Aorta (tissue), 5 donors: ENCODE measurements around the gene FAM221B. TPM values are rescaled to one million over a fixed set of nuclear protein-coding genes. Genes with fewer than 3 reads are reported as not detected.
A peak's percentile ranks its signal among the peaks of the same experiment; 100 is the strongest.

Source experiments
- ATAC-seq: fragments of 200-7000 bp; cut with Tn5 transposase; one replicate; pipeline ENCODE4 v1.9.1; 2022; ENCODE audit warnings: moderate library complexity; ENCODE audit not compliant: low FRiP score
- DNase-seq, 2 donors: peaks; one replicate each; pipeline ENCODE4 v3.0.0-alpha.2; 2020
- H3K27ac ChIP-seq, 2 donors: one replicate each; pipeline ENCODE4 v1.5.1; 2013; ENCODE audit warnings: low read length in 2 of 2, mild to moderate bottlenecking in 2 of 2, moderate library complexity in 2 of 2, control low read depth in 1 of 2, inconsistent platforms in 1 of 2, low read depth in 1 of 2
- H3K27me3 ChIP-seq, 2 donors: one replicate each; pipeline ENCODE4 v1.6.1; 2013; ENCODE audit warnings: control low read depth in 1 of 2, low read length in 1 of 2, mild to moderate bottlenecking in 1 of 2, moderate library complexity in 1 of 2; ENCODE audit not compliant: insufficient read depth in 2 of 2, control insufficient read depth in 1 of 2
- H3K36me3 ChIP-seq, 2 donors: one replicate each; pipeline ENCODE4 v1.6.1; 2013; ENCODE audit warnings: control low read depth in 1 of 2, low read length in 1 of 2, mild to moderate bottlenecking in 1 of 2; ENCODE audit not compliant: insufficient read depth in 2 of 2, control insufficient read depth in 1 of 2
- H3K4me1 ChIP-seq, 2 donors: one replicate each; pipeline ENCODE4 v1.6.1; 2013; ENCODE audit warnings: low read length in 2 of 2, control low read depth in 1 of 2, mild to moderate bottlenecking in 1 of 2, moderate library complexity in 1 of 2; ENCODE audit not compliant: insufficient read depth in 2 of 2, control insufficient read depth in 1 of 2
- H3K4me3 ChIP-seq, 2 donors: one replicate each; pipeline ENCODE4 v1.5.1; 2013; ENCODE audit warnings: low read length in 2 of 2, control low read depth in 1 of 2, mild to moderate bottlenecking in 1 of 2
- H3K9me3 ChIP-seq: one replicate; pipeline ENCODE4 v1.6.1; 2013; ENCODE audit warnings: mild to moderate bottlenecking, low read length; ENCODE audit not compliant: control insufficient read depth
- WGBS, 2 donors: extraction: QIAGEN DNeasy Blood & Tissue Kit; methylation state at CpG; one replicate each; pipeline ENCODE4 v1.1.7; 2013; 5-methylcytosine and 5-hydroxymethylcytosine counted together
- intact Hi-C, 2 donors: fragments of 100-400 bp; cut with DNase I; formaldehyde crosslinking; loops; one replicate each; pipeline versions ENCODE4 v1.14.2 to v1.15.0; 2022
- polyA plus RNA-seq, 2 donors: library from polyadenylated mRNA; stranded (reverse); fragments of 200-250 nt; gene quantifications; one replicate each; pipeline ENCODE4 v1.2.3, GENCODE V29; 2013
- total RNA-seq, 2 donors: library from RNA; stranded (reverse); fragmentation: NEBNext Ultra II Directional; extraction: Animal tissue kit (Norgen Biotek cat#: 25700); gene quantifications; one replicate each; pipeline ENCODE4 v1.2.1, GENCODE V29; 2021
- donor health status: healthy with polysubstance abuse.
- donor health status: Bipolar disorder and iron deficiency.
- donor health status: DM: no; HTN: no; CAD: no.
- donor health status: DM: no; HTN: no; CAD: no.
- donor health status: DM: yes; HTN: yes; CAD: no.

The FAM221B gene
- total and polyA plus RNA-seq, 4 donors = 0.13 TPM; not detected in 3

DNA sequence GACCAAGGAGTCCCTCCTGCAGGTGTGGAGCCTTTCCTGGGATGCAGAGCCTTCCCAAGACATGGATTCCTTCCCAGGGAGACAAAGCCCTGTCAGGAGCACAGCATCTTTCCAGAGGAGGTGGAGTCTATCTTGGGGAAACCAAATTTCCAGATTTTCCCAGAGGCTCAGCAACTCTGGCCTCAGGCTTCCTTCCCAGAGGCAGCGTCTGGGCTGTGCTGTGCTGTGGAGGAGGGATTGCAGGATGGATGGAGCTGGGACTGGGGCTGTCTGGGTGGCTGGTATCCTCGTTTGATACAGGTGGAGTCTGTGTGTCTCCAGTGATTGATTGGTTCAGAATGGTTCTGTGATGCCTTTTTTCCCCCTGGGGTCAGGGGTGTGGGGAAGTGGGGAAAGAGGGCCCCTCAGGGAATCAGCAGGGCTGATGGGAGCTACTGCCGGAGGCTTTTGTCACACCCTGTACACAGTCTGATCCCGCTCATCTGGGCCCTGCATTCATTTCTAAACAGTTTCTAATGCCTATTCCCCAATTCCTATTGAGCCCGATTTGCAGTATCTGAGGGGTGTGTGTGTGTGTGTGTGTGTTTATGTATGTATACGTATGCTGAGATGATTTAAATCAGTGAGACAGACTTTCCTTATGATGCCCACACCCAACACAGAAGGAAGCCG, 25.7 kb upstream of the FAM221B start:
- Histone ChIP-seq H3K27me3 (no peaks in the 10 kb centered on the region), H3K9me3 (no peaks in the 10 kb centered on the region), H3K36me3 (peaks cover 0 to 1% of the 10 kb centered on the region in 2 donors), H3K4me3 (no peak overlapping the region), H3K27ac (no peak overlapping the region), H3K4me1 (no peaks in the 10 kb centered on the region)
- WGBS, 2 donors = 88 to 90% methylated on average over 7 of the region's 7 CpGs
- DNase-seq (no peak), ATAC-seq (no peak)
- intact Hi-C loops = no loop called here

- Histone ChIP-seq H3K27ac (no peak overlapping the region), H3K36me3 (peaks cover 0 to 1% of the 10 kb centered on the region in 2 donors), H3K9me3 (no peaks in the 10 kb centered on the region), H3K4me3 (no peak overlapping the region), H3K27me3 (no peaks in the 10 kb centered on the region), H3K4me1 (no peaks in the 10 kb centered on the region)
- intact Hi-C loops = no loop called here
- no peak for DNase-seq
- no peak for ATAC-seq
- WGBS, 2 donors = 90 to 91% methylated on average over 25 of the region's 25 CpGs
These were observed 24.6 kb upstream of the FAM221B start for GRCh38 chr9:35852876-35853865.

GRCh38 chr9:35852267-35852815, 23.8 kb upstream of the FAM221B start:
- Histone ChIP-seq H3K4me1 (no peaks in the 10 kb centered on the region), H3K27ac (no peak overlapping the region), H3K27me3 (no peaks in the 10 kb centered on the region), H3K4me3 (no peak overlapping the region), H3K36me3 (peaks cover 0 to 1% of the 10 kb centered on the region in 2 donors), H3K9me3 (no peaks in the 10 kb centered on the region)
- WGBS, 2 donors = 87 to 92% methylated on average over 2 of the region's 2 CpGs
- intact Hi-C loops = no loop called here
- no peak for ATAC-seq
- no peak for DNase-seq

- no peak overlapping the region for H3K4me3 ChIP-seq
- H3K9me3 ChIP-seq = no peaks in the 10 kb centered on the region
- ATAC-seq (no peak), DNase-seq (no peak)
- no peaks in the 10 kb centered on the region for H3K27me3 ChIP-seq
- H3K36me3 ChIP-seq = peaks cover 0 to 6% of the 10 kb centered on the region in 2 donors
- no peaks in the 10 kb centered on the region for H3K4me1 ChIP-seq
- 14 to 22% methylated on average over 4 of the region's 4 CpGs for WGBS, 2 donors
- intact Hi-C loops = no loop called here
- H3K27ac ChIP-seq = peak overlapping the region in 1 of 2 donors; percentile 21
These were observed 19.4 kb upstream of the FAM221B start for GRCh38 chr9:35847792-35848572.

DNA sequence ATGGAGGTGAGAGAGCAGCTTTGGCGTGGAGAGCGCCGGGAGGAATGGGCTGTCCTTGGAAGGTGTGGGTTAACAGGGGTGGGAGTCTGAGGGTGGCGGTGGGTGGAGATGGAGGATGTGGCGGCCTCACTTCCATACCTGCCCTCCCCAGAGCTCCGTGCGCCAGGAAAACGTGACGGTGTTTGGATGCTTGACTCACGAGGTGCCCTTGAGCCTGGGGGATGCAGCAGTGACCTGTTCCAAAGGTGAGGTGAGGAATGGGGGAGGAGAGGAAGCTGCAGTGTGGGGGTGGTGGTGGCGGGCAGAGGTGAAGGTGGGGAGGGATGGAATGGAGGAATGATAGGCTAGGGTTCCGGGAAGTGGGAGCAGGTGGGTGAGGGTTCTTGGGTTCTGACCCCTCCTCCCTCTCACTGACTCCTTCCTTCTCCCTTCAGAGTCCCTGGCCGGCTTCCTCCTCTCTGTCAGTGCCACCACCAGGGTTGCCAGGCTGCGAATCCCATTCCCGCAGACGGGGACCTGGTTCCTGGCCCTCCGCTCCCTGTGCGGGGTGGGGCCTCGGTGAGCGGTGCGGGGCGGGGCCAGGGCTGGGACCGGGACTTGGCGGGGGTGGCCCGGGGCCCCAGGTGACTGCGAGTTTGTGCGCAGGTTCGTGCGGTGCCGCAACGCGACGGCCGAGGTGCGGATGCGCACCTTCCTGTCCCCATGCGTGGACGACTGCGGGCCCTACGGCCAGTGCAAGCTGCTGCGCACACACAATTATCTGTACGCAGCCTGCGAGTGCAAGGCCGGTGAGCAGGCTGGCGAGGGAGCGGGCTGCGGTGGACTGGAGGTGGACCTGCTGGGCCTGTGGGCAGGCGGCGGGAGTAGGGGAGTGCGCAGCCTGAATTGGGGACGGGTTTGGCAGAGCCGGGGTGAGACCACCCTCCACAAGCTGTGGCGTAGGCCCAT, 17.6 kb upstream of the FAM221B start:
- peaks cover 0 to 4% of the 10 kb centered on the region in 2 donors for H3K36me3 ChIP-seq
- no peaks in the 10 kb centered on the region for H3K9me3 ChIP-seq
- 75 to 76% methylated on average over 53 of the region's 53 CpGs for WGBS, 2 donors
- H3K4me3 ChIP-seq = no peak overlapping the region
- intact Hi-C loops = no loop called here
- no peak for DNase-seq
- no peaks in the 10 kb centered on the region for H3K4me1 ChIP-seq
- no peak for ATAC-seq
- H3K27ac ChIP-seq = no peak overlapping the region
- no peaks in the 10 kb centered on the region for H3K27me3 ChIP-seq

- H3K4me1 ChIP-seq = no peaks in the 10 kb centered on the region
- no peaks in the 10 kb centered on the region for H3K27me3 ChIP-seq
- H3K27ac ChIP-seq = no peak overlapping the region
- H3K9me3 ChIP-seq = no peaks in the 10 kb centered on the region
- 16 to 17% methylated on average over 7 of the region's 7 CpGs for WGBS, 2 donors
- DNase-seq (no peak), ATAC-seq (peak; percentile 69)
- intact Hi-C loops = no loop called here
- peaks cover 0 to 4% of the 10 kb centered on the region in 2 donors for H3K36me3 ChIP-seq
- no peak overlapping the region for H3K4me3 ChIP-seq
These were observed 16.2 kb upstream of the FAM221B start for GRCh38 chr9:35844628-35845270.

- intact Hi-C loops = no loop called here
These were observed 14.3 kb upstream of the FAM221B start for GRCh38 chr9:35842795-35843194.

More at GRCh38 chr9:35842795-35843194, 14.3 kb upstream of the FAM221B start:
- Histone ChIP-seq H3K36me3 (peaks cover 0 to 4% of the 10 kb centered on the region in 2 donors), H3K4me3 (no peak overlapping the region), H3K27ac (no peak overlapping the region), H3K4me1 (no peaks in the 10 kb centered on the region), H3K27me3 (no peaks in the 10 kb centered on the region), H3K9me3 (no peaks in the 10 kb centered on the region)
- 93 to 95% methylated on average over 3 of the region's 3 CpGs for WGBS, 2 donors
- ATAC-seq (no peak), DNase-seq (no peak)
